GM18517 (cell line): Measurements from ENCODE around the gene PLA2G6.
A peak's percentile ranks its signal among the peaks of the same experiment; 100 is the strongest.

Experiments
- ATAC-seq: cut with Tn5 transposase; IDR thresholded peaks from one replicate; pipeline ENCODE4 v1.9.1; 2021; ENCODE audit warnings: mild to moderate bottlenecking, moderate library complexity; ENCODE audit not compliant: unreplicated experiment

Gene PLA2G6, protein sequence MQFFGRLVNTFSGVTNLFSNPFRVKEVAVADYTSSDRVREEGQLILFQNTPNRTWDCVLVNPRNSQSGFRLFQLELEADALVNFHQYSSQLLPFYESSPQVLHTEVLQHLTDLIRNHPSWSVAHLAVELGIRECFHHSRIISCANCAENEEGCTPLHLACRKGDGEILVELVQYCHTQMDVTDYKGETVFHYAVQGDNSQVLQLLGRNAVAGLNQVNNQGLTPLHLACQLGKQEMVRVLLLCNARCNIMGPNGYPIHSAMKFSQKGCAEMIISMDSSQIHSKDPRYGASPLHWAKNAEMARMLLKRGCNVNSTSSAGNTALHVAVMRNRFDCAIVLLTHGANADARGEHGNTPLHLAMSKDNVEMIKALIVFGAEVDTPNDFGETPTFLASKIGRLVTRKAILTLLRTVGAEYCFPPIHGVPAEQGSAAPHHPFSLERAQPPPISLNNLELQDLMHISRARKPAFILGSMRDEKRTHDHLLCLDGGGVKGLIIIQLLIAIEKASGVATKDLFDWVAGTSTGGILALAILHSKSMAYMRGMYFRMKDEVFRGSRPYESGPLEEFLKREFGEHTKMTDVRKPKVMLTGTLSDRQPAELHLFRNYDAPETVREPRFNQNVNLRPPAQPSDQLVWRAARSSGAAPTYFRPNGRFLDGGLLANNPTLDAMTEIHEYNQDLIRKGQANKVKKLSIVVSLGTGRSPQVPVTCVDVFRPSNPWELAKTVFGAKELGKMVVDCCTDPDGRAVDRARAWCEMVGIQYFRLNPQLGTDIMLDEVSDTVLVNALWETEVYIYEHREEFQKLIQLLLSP

DNA sequence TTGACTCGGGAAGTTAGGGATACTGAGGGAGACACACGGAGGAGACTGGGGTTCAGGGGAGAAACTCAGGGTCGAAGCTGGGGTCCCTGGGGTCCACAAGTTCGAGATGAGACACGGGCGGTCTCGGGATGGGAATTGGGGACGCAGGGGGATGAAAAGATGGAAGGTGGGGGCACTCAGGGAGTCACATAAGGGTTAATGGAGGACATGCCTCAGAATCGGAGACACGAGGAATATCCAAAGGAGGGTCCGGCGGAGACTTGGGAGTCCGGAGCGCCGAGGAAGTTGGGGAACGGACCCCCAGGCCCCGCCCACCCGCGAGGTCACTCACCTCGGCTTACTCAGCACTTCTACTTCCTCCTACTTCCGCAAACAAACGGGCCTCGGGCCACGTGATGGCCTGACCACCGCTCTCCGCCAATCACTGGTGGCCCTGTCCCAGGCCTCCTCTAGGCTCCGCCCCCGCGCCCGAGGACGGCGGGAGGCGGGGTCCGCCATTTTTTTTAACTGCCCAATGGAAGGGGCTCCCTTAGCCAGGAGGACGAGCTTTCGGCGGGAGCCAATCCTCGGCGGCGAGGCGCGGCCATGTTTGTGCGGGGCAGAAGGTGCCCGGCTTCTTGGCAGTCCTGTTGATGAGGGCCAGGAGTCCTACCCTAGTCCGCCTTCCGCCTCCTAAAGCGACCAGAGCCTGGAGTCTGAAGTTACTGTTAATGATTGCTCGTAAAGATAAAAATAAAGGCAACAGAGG, at the start of gene PLA2G6:
Gene PLA2G6, minus strand, starts transcription at position 378 of the 748 bp plus-strand sequence. CDS start 12,404 bp downstream, outside the sequence.
- ATAC-seq, result peak; percentile 87

DNA sequence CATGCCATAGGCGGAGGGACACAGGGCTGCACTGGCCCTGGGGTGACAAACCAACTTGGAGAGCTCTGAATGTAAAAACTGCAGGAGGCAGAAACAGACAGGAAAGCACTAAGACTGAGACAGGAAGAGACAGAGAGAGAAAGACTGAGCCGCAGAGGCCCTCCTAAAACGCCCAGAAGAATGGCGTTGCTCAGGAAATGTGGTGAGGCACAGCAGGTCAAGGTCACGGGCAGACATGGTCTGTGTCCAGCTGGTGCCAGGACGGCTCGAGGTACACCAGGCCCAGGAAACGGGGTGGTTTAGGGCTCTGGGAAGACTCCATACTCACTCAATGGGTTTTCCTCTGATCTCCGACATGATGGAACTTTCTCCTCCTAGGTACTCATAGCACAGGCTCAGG, 49.3 kb upstream of the PLA2G6 start:
- no peak for ATAC-seq

DNA sequence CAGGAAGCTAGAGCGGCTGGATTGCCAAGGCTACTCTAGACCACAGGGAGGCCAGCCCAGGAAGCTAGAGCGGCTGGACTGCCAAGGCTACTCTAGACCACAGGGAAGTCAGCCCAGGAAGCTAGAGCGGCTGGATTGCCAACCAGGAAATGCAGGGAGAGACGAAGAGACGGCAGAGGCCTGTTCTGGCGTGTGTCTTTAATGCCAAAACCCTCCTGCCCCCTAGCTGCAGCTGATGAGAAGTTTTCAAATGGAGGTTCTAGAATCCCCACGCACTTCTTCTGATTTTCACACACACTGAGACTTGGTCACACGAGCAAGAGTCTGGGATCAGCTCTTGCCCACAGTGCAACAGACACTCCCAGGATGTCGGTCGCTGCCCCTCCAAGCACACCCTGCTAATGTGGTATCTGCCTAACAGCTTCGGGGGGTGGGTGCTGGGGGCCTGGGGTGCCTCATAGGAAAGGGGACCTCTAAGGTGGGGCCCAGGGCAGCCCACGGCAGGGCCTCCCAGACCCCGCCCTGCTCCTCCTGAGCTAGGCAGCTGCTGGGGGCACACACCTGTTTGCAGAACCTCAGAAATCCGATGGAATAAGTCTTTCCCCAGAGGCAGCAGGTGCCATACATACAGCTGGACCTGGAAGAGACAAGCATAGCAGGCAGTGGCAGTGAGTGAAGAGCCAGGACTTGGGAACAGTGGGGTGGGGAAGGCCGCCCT, 48.6 kb upstream of the PLA2G6 start:
- ATAC-seq, result no peak

DNA sequence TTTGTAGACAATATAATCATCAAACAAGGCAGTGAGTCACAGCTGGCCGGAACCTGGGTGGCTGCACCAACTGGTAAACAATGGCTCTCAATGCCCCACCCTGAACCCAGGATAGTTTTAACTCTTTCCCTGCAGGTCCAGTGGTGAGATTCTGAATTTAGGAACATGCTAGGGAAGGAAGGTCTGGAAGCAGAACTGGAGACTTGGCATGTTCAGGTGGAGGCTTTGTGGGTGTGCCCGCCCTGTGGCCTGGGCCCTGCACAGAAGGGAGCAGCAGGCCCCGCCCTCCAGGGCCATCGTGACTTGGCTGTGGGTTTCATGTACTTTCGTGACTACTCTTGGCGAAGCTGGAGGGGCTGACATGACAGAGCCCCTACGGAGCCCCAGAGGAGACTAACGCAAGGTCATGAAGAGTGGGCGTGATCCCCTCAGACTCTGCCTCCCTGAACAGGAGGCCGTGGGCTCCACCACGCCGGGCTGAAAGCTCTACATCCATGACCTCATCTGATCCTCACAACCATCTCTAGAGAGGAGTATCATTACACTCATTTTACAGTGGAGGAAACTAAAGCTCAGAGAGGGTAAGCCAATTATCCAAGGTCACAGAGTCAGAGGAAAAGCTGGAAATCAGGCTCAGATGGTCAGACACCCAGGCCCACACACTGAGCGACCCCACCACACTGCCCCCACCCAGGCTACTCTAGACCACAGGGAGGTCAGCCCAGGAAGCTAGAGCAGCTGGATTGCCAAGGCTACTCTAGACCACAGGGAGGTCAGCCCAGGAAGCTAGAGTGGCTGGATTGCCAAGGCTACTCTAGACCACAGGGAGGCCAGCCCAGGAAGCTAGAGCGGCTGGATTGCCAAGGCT, 47.5 kb upstream of the PLA2G6 start:
- no peak for ATAC-seq

DNA sequence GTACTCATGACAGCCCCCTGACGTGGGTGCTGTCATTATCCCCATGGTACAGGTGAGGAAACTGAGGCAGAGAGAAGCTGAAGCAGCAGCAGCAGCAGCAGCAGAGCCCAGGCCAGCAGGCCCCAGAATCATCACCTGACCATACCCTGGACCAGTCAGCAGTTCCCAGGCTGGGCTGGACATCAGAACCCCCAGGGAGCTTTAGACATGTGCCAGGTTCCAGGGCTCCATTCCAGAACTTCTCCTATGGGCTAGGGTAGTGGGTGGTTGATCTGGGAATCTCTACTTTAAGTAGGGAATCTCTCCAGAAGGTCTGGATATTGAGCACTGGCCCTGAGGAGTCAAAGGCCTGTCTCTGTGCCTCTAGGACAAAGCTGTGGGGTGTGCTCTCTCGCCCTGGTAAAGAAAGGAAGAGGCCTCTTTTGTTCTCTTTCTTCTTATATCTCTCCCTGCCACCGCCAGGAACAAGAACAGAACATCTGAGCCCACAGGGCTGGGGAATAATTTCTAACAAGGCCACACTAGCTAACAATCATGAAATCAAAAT, 46.8 kb upstream of the PLA2G6 start:
- ATAC-seq, result no peak

DNA sequence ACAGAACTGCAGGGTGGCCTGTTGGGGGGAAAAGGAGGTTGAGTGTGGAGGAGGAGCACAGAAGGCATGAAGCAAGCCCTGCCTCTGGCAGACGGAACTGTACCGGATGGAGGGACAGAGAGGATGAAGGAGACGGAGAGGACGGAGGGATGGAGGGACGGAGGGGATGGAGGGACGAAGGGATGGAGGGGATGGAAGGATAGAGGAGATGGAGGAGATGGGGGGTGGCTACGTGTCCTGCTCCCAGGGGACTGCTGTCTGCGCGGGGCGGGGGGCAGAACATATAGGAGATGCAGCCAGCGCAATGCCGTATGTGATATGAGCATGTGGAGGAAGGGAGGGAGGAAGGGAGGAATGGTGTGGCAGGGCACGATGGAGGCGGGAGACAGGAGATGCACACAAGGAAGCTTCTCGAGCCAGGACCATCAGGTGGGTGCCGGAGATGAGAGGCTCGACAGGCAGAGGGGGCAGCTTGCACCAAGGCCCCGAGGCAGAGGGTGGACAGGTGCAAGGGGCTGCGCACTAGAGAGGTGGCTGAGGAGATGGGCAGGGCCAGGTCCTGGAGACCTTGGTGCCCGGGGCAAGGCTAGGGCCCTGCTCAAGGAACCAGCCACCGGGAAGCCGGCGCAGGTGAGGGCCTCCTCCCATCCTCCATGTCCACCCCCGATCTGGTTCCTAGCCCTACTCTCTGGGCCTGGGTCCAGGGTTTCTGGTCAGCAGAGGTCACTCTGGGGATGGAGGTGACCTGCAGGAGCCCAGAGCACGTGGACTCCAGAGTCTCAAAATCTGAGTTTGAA, 45.4 kb upstream of the PLA2G6 start:
- ATAC-seq, result no peak

DNA sequence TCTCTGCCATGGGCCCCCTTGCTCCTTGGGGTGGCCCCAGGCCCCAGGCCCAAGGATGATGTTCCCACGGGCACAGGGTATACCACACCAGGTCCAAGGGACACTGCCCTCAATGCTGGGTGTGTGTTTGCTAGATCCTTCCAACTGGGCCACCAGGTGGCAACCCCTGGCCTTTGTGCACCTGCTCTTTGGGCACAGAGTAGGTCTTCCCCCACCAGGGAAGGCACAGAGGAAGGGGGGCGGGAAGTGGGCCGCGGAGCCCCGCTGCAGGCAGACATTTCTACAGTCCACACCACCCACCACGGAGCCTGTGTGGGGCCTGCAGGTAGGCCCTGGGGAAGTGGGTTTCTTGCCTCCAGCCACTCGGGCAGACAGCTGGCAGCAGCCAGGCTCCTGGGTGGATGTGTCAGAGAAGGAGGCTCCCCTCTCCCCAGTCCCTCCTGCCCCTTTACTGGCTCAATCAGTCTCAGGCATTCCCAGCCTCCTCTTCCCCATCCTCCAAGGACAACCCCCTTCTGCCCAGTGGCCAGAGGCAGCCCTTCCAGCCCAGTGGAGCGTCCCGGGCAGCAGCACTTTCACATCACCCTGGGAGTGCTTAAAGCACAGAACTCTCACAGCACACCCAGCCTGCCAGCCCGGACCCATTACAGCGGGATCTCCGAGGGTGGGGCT, 41.8 kb upstream of the PLA2G6 start:
- no peak for ATAC-seq

DNA sequence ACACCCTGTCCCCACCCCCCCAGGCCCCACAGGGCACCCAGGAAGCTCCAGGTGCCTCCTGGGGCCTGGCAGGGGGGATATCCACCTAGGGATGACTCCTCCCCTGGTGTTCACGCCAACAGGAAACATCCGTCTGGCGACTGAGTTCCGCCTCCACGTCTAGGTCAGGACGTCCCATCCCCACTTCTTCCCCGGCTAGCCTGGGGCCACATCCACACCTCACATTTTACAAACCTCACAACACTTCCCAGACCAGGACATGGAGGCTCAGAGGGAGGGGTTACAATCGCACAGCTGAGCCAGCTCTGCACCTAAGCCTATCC, 41.1 kb upstream of the PLA2G6 start:
- no peak for ATAC-seq

DNA sequence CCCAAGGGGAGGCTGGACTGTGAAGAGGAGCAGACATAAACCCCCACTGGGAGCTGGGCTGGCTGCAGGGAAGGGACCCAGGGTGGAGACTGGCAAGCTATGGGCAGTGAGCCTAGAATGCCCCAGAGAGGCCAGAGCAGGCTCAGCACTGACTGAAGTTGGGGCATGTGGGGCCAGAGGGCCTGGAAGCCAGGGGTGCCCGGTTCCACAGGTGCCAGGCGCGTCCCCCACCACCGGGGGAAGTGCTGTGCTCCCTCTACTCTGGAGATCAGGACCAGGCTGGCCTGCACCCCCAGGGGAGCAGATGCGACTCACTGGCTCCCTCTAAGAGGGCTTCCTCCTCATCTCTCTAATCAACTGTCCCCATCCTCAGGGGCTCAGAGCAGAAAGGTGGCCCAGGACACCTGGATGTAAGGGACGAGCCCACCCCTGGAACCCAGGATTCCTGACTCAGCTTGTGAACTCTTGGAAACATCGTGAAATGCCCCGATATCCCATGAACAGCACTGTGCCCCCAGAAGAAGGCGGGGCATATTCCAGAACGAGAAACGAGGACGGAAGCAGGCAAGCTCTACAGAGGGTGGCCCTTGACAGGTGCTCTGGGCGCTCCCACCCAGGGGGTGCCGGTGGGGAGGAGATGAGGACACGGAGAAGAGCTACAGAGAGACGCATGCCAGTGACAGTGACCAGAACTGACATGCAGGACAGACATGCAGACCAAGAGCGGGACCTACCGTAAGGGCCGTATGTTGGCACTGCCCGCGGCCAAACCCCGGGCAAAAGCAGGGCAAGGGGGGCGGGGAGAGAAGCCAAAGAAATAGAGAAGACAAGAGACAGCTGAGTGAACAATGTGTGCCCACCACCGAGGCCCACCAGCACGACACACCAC, 40.5 kb upstream of the PLA2G6 start:
- ATAC-seq, result no peak

DNA sequence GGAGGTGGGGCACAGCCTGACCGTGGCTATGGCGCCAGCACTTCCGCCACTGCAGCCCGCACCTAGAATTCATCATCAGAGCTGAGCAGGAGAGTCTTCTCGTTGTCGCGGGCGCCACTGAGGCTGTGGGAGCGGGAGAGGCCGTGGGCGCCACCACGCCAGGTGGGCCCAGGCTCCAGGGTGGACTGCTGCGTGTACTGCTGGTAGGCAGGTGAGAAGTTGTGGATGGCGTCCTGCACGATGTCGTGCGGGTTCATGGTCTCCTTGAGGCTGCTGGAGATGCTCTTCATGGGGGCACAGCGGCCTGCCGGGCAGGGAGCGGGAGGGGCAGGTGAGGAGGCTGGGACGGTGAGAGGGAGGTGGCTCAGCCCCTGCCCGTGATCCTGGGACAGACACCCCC, 39.8 kb upstream of the PLA2G6 start:
- no peak for ATAC-seq

DNA sequence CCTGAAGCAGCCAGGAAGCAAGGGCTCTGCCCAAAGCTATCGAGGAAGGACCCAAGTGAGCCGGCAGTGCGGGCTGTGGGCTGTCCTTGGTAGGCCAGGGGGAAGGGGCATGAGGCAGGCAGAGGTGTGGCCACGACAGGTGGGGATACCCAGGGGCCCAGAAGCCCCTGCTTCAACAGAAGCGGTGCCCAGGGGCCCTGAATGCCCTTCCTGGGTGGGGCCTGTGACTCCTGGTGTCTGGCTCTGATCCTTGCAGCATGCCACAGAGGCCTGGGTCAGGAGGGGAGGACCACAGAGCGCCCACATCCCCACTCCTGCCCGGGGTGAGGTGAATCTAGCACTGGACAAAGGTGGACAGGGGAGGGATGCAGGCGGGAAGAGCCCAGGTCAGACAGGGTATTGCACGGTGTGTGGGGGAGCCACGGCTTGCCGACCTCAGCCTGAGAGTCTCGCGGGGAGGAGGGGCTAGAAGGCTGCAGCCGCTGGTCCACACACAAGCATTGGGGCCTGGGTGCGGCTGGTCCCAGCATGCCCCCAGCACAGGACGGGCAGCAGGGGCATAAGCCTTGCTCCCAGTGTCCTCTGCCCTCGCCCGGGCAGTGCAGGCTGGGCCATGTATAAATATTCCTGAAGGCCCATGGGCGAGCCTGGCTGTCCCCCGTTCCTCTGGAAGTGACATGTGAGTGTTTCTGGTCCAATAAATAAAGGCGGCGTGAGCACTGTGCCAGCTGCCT, 39.2 kb upstream of the PLA2G6 start:
- ATAC-seq, result no peak

DNA sequence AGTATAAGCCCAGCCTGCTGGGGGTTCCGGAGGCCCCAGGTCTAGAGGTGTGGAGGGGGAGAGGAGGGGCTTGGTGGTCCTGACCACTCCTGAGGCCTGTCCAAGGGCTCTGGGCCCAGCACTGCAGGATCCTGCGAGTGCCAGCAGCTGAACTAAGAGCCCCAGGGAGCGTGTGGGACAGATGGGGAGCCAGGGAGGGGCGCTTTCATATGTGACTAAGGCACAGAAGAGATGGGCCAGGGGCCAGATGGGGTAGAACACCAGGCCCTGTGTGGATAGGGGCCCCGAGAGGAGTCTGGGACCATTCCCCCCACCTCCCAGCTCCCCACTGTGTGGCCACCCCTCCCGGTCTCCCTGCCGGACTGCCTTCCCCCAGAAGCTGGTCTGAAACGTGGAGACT, 38.5 kb upstream of the PLA2G6 start:
- no peak for ATAC-seq

DNA sequence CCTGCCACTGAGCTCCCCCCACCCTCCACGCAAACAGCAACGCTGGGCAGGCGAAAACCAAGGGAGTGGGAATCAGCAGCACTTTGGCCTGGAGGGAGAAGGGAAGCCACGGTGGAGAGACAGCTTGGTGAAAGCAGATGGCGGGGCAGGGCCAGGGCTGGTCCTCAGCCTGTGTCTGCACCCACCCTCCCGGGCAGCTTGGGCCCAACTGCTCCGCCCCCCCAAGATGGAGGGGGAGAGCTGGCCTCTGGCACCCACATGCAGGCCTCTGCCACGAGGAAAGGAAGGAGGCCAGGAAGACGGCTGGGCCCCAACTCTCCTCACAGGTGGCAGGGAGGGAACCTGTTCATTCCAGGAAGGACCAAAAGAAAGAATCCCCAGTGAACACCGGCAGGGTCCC, 38.0 kb upstream of the PLA2G6 start:
- ATAC-seq, result no peak

DNA sequence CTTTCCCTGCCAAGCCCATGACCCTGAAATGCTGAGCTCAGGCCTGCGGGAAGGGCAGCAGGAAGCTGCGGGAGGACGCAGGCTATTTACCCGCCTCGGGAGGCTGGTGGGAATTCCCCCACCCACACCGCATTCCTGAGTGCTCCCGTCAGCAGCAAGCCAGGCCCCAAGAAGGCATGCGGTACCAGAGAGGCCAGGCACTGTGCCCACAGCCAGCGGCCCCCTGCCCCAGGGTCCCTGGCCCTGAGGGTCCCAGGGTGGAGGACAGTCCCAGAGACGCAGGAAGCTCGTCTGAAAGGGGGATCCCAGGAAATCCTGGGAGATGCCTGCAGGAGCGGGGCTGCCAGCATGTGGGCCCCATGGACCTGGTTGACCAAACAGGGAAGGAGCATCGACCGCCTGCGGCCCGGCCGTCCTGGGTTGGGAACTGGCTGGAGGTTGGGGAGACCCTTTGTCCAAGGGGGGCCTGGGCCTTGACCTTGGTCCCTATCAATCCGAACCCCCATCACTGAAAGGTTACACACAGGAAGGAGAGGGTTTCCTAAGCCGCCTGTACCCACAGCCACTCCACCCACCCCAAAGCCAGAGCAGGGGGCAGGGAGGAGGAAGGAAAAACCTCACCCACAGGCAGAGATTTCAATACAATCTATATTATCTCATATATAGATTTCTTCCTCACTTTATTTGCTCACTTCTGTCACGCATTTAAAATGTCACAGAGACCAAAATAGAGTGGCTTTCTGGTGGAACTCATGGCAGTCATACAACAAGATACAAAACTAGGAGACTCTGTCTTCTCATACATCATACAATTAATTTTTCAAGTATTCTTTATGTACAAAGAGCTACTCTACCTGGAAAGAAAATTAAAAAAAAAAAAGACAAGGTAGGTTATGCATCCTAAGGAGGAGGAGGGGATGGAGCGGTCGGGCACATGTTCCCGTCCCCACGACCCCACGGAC, 37.3 kb upstream of the PLA2G6 start:
- no peak for ATAC-seq

DNA sequence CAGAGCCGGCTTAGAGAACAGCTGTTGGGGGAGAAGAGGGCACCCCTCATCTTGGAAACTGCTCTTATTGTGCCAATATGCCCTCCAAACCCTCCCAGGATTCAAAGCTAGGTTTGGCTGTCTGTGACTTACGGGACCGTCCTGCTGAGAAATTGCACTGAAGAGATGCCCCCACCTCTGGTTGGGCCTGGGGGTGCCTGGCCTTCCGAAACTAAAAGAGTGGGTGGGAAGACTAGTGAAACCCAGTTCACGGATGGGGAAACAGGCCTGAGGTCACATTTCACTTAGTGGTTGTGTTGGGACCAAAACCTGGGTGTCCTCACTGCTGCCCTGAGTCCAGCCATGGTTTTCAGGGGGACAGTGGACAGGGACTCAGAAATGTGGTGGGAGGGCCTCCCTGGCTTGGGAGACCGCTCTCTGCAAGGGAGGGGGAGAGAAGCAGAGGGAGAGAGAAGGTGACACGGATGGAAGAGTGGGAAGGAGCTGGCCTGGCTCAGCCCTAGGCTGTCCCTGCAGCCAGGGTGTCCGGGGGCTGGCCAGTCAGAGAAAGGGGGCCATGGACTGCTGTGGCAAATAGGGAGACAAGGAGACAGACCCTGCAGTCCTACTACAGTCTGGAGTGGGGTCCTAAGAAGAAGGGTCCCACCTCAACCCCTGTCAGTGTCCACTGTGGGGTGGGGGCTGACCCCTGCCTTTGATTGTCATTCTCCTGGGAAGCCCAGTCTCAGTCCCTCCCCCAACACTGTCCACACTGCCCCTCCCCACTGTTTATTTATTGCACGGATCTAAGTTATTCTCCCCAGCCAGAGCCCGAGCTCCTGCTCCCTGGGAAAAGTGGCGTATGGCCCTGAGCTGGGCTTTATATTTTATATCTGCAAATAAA, 33.8 kb upstream of the PLA2G6 start:
- ATAC-seq, result no peak
